Calu3 (cell line): ENCODE results near the gene S1PR3. TPM values are rescaled to one million over a fixed set of nuclear protein-coding genes. Genes with fewer than 3 reads are reported as not detected.

Source experiments
- BruUV-seq: library from RNA; stranded (reverse); fragments of 400-500 nt; replicated peaks from 2 replicates; lab custom pipeline; 2021; lab: Mats Ljungman, UMichigan
- CTCF ChIA-PET: fragments of 300-600 bp; sonication (Branson Sonifier 250); formaldehyde crosslinking; loops from one replicate; lab custom pipeline; 2022; ENCODE audit warnings: antibody characterized with exemption; lab: Charles Lee
- DNase-seq: peaks from one replicate; pipeline ENCODE4 v3.0.0; 2022
- H3K27ac Mint-ChIP-seq: one replicate; pipeline ENCODE4 v1.8.0; 2022; ENCODE audit warnings: mixed read lengths; ENCODE audit not compliant: unreplicated experiment
- H3K27me3 Mint-ChIP-seq: one replicate; pipeline ENCODE4 v1.8.0; 2022; ENCODE audit warnings: mixed read lengths; ENCODE audit not compliant: unreplicated experiment
- H3K36me3 Mint-ChIP-seq: one replicate; pipeline ENCODE4 v1.8.0; 2022; ENCODE audit warnings: mild to moderate bottlenecking, moderate library complexity, mixed read lengths; ENCODE audit not compliant: insufficient read depth, unreplicated experiment
- H3K4me1 Mint-ChIP-seq: one replicate; pipeline ENCODE4 v1.8.0; 2022; ENCODE audit warnings: mild to moderate bottlenecking, low read depth, mixed read lengths; ENCODE audit not compliant: unreplicated experiment
- H3K4me3 Mint-ChIP-seq: one replicate; pipeline ENCODE4 v1.8.0; 2022; ENCODE audit warnings: mild to moderate bottlenecking, low read depth, moderate library complexity, mixed read lengths; ENCODE audit not compliant: unreplicated experiment
- H3K9me3 Mint-ChIP-seq: one replicate; pipeline ENCODE4 v1.8.0; 2022; ENCODE audit warnings: low read depth, mixed read lengths; ENCODE audit not compliant: unreplicated experiment
- CTCF ChIP-seq: fragments of 200-600 bp; IDR thresholded peaks from one replicate; pipeline ENCODE4 v1.8.0; 2022; ENCODE audit warnings: antibody characterized with exemption; ENCODE audit not compliant: unreplicated experiment
- intact Hi-C: fragments of 100-400 bp; cut with micrococcal nuclease; formaldehyde crosslinking; loops from one replicate; pipeline ENCODE4 v1.10.0; 2022; ENCODE audit not compliant: unreplicated experiment
- total RNA-seq: library from RNA; stranded (reverse); gene quantifications from 2 replicates; pipeline ENCODE4 v1.2.3, GENCODE V29; 2022

S1PR3 gene
- total RNA-seq, 1 experiment from 2014 or later = 0.66 TPM

- Mint-ChIP-seq H3K4me3 (no peak overlapping the region), H3K27me3 (no peaks in the 10 kb centered on the region), H3K36me3 (peaks cover 4% of the 10 kb centered on the region), H3K9me3 (peaks cover 2% of the 10 kb centered on the region), H3K4me1 (peaks cover 8% of the 10 kb centered on the region), H3K27ac (no peak overlapping the region)
- no TSS peak for BruUV-seq
- intact Hi-C loops = no loop called here
- no peak for TF ChIP-seq CTCF
- CTCF ChIA-PET = no interaction called here
- DNase-seq = no peak
Observed at GRCh38 chr9:89032661-89033060, 41.4 kb downstream of the S1PR3 start.

- BruUV-seq = no TSS peak
- Mint-ChIP-seq H3K4me1 (peaks cover 8% of the 10 kb centered on the region), H3K27me3 (no peaks in the 10 kb centered on the region), H3K4me3 (no peak overlapping the region), H3K36me3 (peaks cover 4% of the 10 kb centered on the region), H3K9me3 (no peaks in the 10 kb centered on the region), H3K27ac (no peak overlapping the region)
- intact Hi-C loops = no loop called here
- TF ChIP-seq CTCF = no peak
- CTCF ChIA-PET = interaction anchor here (0.6 kb wide), 1 partner anchor 896 kb away, joined by 3 read pairs; no protein-coding TSS in a partner anchor
- no peak for DNase-seq
Observed at GRCh38 chr9:89036383-89036782, 45.1 kb downstream of the S1PR3 start.

GRCh38 chr9:89036891-89037290 lies 45.6 kb downstream of the S1PR3 start:
- H3K27me3 Mint-ChIP-seq = no peaks in the 10 kb centered on the region
- H3K9me3 Mint-ChIP-seq = no peaks in the 10 kb centered on the region
- no TSS peak for BruUV-seq
- intact Hi-C loops = no loop called here
- H3K27ac Mint-ChIP-seq = no peak overlapping the region
- CTCF ChIA-PET = interaction anchor here (0.5 to 0.7 kb wide), 3 partner anchors 8 to 896 kb away, joined by 3 read pairs; no protein-coding TSS in a partner anchor
- peaks cover 8% of the 10 kb centered on the region for H3K4me1 Mint-ChIP-seq
- H3K36me3 Mint-ChIP-seq = peaks cover 1% of the 10 kb centered on the region
- DNase-seq = no peak
- no peak overlapping the region for H3K4me3 Mint-ChIP-seq
- TF ChIP-seq CTCF = no peak

- Mint-ChIP-seq H3K27me3 (no peaks in the 10 kb centered on the region), H3K9me3 (no peaks in the 10 kb centered on the region), H3K4me1 (peaks cover 8% of the 10 kb centered on the region), H3K36me3 (no peaks in the 10 kb centered on the region), H3K4me3 (no peak overlapping the region), H3K27ac (no peak overlapping the region)
- TF ChIP-seq CTCF = no peak
- no peak for DNase-seq
- intact Hi-C loops = no loop called here
- no TSS peak for BruUV-seq
- CTCF ChIA-PET = interaction anchor here (0.5 to 0.7 kb wide), 2 partner anchors 8 to 187 kb away, joined by 3 read pairs; no protein-coding TSS in a partner anchor
Observed at GRCh38 chr9:89037346-89037745, 46.1 kb downstream of the S1PR3 start.
